ENCODE measurements around the gene FBN1.

GRCh38 chr15:48427960-48428547, 217.5 kb downstream of the FBN1 start:
- TF ChIP-seq POLR2A (IDR thresholded peaks at IDR 0.05), result no peak
- no peak for TF ChIP-seq CTCF (IDR thresholded peaks at IDR 0.05)
